Psoas muscle (tissue), 8 donors: Measurements from ENCODE around the gene F11R. TPM values are rescaled to one million over a fixed set of nuclear protein-coding genes. Genes with fewer than 3 reads are reported as not detected.

Experiments
- ATAC-seq, 4 donors: fragments of 200-7000 bp; cut with Tn5 transposase; one replicate each; pipeline ENCODE4 v1.9.1; 2020; ENCODE audit warnings: moderate library complexity in 3 of 4, mild to moderate bottlenecking in 2 of 4
- DNase-seq, 2 donors: peaks; one replicate each; pipeline ENCODE4 v3.0.0-alpha.2; 2020
- H3K27ac ChIP-seq: fragments of 200-600 bp; one replicate; pipeline ENCODE4 v1.8.0; 2022
- H3K27me3 ChIP-seq, 3 donors: fragments of 200-600 bp in 1 of 3; one replicate each; pipeline versions ENCODE4 v1.6.1 to v1.8.0; 2013 to 2022; ENCODE audit warnings: low read length in 2 of 3, mild to moderate bottlenecking in 2 of 3, moderate library complexity in 1 of 3; ENCODE audit not compliant: insufficient read depth in 3 of 3
- H3K36me3 ChIP-seq, 2 donors: fragments of 200-600 bp in 1 of 2; one replicate each; pipeline versions ENCODE4 v1.6.1 to v1.8.0; 2013 to 2022; ENCODE audit warnings: low read depth in 1 of 2, mild to moderate bottlenecking in 1 of 2, moderate library complexity in 1 of 2; ENCODE audit not compliant: insufficient read depth in 1 of 2
- H3K4me1 ChIP-seq: fragments of 200-600 bp; one replicate; pipeline ENCODE4 v1.8.0; 2022
- H3K4me3 ChIP-seq: fragments of 200-600 bp; one replicate; pipeline ENCODE4 v1.8.0; 2022; ENCODE audit warnings: mild to moderate bottlenecking
- H3K9me3 ChIP-seq: fragments of 200-600 bp; one replicate; pipeline ENCODE4 v1.8.0; 2022
- CTCF ChIP-seq: fragments of 200-600 bp; IDR thresholded peaks from one replicate; pipeline ENCODE4 v1.8.0; 2022; ENCODE audit warnings: antibody characterized with exemption
- WGBS, 3 donors: extraction: QIAGEN DNeasy Blood & Tissue Kit; methylation state at CpG; one replicate each; pipeline versions ENCODE4 v1.1.6 to v1.1.7; 2013; 5-methylcytosine and 5-hydroxymethylcytosine counted together
- intact Hi-C, 2 donors: fragments of 100-400 bp; cut with DNase I; formaldehyde crosslinking; loops; one replicate each; pipeline versions ENCODE4 v1.11.0 to v1.14.2; 2022
- polyA plus RNA-seq, 3 donors: library from polyadenylated mRNA; stranded (reverse); fragments of 200-250 nt; gene quantifications; one replicate each; pipeline ENCODE4 v1.2.3, GENCODE V29; 2013
- total RNA-seq, 4 donors: library from RNA; stranded (reverse); fragmentation: NEBNext Ultra II Directional in 2 of 4; extraction: Animal tissue kit (Norgen Biotek cat#: 25700) in 2 of 4; gene quantifications; one replicate each; pipeline versions ENCODE4 v1.2.1 to v1.2.4, GENCODE V29; 2021 to 2023
- donor health status: healthy with polysubstance abuse.
- donor health status: DM: no; HTN: no; CAD: no; lungs with moderate emphysema.
- donor health status: Bipolar disorder and iron deficiency.
- donor health status: healthy.
- donor health status: DM: yes; HTN: yes; CAD: no.
- donor health status: DM: no; HTN: no; CAD: no.
- donor health status: DM: no; HTN: no; CAD: no.
- donor health status: DM: yes; HTN: yes; CAD: no.

F11R gene
- total and polyA plus RNA-seq, 7 donors: 2.9 to 13.8 (median 5.2) TPM

- Histone ChIP-seq H3K4me3 (no peak overlapping the region), H3K27me3 (peaks cover 0 to 23% (median 10%) of the 10 kb centered on the region in 3 donors), H3K9me3 (no peaks in the 10 kb centered on the region), H3K36me3 (no peaks in the 10 kb centered on the region), H3K4me1 (no peaks in the 10 kb centered on the region), H3K27ac (no peak overlapping the region)
- 3 to 5% (median 4%) methylated on average over 41 to 42 of the region's 42 CpGs for WGBS, 3 donors
- intact Hi-C loops: no loop called here
- DNase-seq: no peak
- no peak for ATAC-seq
- no peak for TF ChIP-seq CTCF
These were observed 39.2 kb downstream of the F11R start for GRCh38 chr1:160981584-160982411.

GRCh38 chr1:160979286-160979685 lies 41.7 kb downstream of the F11R start:
- 79 to 93% (median 80%) methylated on average over 2 of the region's 2 CpGs for WGBS, 3 donors
- H3K27ac ChIP-seq: no peak overlapping the region
- no peak for TF ChIP-seq CTCF
- H3K4me1 ChIP-seq: no peaks in the 10 kb centered on the region
- H3K4me3 ChIP-seq: no peak overlapping the region
- H3K9me3 ChIP-seq: no peaks in the 10 kb centered on the region
- no peak for DNase-seq
- intact Hi-C loops: no loop called here
- no peak for ATAC-seq
- peaks cover 0 to 23% (median 10%) of the 10 kb centered on the region in 3 donors for H3K27me3 ChIP-seq
- no peaks in the 10 kb centered on the region for H3K36me3 ChIP-seq

GRCh38 chr1:160978510-160978927 lies 42.4 kb downstream of the F11R start:
- intact Hi-C loops: no loop called here
- no peaks in the 10 kb centered on the region for H3K9me3 ChIP-seq
- WGBS, 3 donors: 56 to 62% (median 61%) methylated on average over 11 of the region's 11 CpGs
- no peak for TF ChIP-seq CTCF
- DNase-seq (no peak), ATAC-seq (no peak)
- peaks cover 0 to 23% (median 10%) of the 10 kb centered on the region in 3 donors for H3K27me3 ChIP-seq
- no peaks in the 10 kb centered on the region for H3K4me1 ChIP-seq
- no peak overlapping the region for H3K27ac ChIP-seq
- H3K4me3 ChIP-seq: no peak overlapping the region
- H3K36me3 ChIP-seq: no peaks in the 10 kb centered on the region

GRCh38 chr1:160975026-160975425 lies 45.9 kb downstream of the F11R start:
- no peak overlapping the region for H3K27ac ChIP-seq
- intact Hi-C loops: no loop called here
- DNase-seq: no peak
- no peaks in the 10 kb centered on the region for H3K9me3 ChIP-seq
- H3K36me3 ChIP-seq: no peaks in the 10 kb centered on the region
- ATAC-seq: no peak
- 91 to 92% (median 92%) methylated on average over 2 of the region's 2 CpGs for WGBS, 3 donors
- H3K27me3 ChIP-seq: no peaks in the 10 kb centered on the region
- no peak for TF ChIP-seq CTCF
- H3K4me3 ChIP-seq: no peak overlapping the region
- no peaks in the 10 kb centered on the region for H3K4me1 ChIP-seq
